ENCODE data around the gene FMOD.

GRCh38 chr1:203349166-203349565 is 1.8 kb downstream of the FMOD start:
- TF ChIP-seq CTCF (conservative IDR thresholded peaks at IDR 0.05 in 1 of 2, IDR thresholded peaks at IDR 0.05 in 1 of 2; ENCODE audit: extremely low read depth in 1 of 2, insufficient read depth in 1 of 2, low read depth in 1 of 2, low read length in 2 of 2) (no peak), EZH2 (IDR thresholded peaks at IDR 0.05; ENCODE audit: borderline replicate concordance, low read length) (no peak)

Data from mammary epithelial cell (primary cell).